UCSD-AML1 (cell line): ENCODE results near the gene ZC3H4.
A peak's percentile ranks its signal among the peaks of the same experiment; 100 is the strongest.

Source experiments
- DNase-seq: peaks from one replicate; lab custom pipeline; 2025; ENCODE audit not compliant: unreplicated experiment; lab: John Stamatoyannopoulos, UW

ZC3H4 gene

DNA sequence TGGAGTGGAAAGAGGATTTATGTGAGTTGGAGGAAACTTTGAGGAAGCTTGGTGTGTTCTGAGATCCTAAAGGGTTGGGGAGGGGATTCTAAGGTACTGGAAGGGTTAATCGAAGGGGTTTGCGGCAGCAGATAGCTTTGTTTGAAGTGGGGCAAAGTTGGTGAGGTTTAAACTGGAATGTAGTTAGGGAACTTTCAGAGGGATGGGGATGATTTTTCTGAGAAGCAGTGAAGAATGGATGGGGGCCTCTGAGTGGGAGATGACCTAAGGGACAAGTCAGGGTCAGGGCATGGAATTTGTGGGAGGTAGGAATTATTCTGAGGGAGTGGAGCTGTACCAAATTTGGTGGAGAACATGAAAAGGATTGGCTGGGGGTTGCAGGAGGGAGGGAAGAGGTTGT lies 21.0 kb upstream of the ZC3H4 start:
- DNase-seq, result no peak

DNA sequence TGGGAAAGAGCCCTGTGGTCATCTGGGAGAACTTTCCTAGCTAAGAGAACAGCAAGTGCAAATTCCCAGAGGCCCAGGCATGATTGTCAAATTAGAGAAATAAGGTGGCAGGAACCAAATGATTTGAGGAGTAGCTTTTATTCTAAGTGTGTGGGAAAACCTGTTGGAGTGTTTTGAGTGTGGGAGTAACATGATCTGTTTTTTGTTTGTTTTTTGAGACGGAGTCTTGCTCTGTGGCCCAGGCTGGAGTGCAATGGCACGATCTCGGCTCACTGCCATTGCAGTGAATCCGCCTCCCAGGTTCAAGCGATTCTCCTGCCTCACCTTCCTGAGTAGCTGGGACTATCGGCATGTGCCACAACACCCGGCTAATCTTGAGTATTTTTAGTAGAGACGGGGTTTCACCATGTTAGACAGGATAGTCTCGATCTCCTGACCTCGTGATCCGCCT lies 19.5 kb upstream of the ZC3H4 start:
- no peak for DNase-seq

DNA sequence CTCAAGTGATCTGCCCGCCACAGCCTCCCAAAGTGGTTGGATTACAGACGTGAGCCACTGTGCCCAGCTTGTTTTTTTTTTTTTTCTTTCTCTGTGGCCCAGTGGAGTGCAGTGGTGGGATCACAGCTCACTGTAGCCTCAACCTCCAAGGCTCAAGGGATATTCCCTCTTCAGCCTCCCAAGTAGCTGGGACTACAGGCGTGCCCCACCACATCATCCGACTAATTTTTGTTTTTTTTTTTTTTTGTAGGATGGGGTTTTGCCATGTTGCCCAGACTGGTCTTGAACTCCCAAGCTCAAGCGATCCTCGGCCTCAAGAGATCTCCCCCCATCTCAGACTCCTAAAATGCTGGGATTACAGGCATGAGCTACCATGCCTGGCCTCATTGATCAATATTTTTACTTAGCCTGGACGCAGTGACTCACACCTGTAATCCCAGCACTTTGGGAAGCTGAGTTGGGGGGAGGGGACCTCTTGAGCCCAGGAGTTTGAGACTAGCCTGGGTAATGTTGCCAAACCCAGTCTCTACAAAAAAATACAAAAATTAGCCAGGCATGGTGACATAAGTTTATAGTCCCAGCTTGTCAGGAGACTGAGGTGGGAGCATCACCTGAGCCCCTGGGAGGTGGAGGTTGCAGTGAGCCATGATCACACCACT lies 18.7 kb upstream of the ZC3H4 start:
- DNase-seq, result no peak

DNA sequence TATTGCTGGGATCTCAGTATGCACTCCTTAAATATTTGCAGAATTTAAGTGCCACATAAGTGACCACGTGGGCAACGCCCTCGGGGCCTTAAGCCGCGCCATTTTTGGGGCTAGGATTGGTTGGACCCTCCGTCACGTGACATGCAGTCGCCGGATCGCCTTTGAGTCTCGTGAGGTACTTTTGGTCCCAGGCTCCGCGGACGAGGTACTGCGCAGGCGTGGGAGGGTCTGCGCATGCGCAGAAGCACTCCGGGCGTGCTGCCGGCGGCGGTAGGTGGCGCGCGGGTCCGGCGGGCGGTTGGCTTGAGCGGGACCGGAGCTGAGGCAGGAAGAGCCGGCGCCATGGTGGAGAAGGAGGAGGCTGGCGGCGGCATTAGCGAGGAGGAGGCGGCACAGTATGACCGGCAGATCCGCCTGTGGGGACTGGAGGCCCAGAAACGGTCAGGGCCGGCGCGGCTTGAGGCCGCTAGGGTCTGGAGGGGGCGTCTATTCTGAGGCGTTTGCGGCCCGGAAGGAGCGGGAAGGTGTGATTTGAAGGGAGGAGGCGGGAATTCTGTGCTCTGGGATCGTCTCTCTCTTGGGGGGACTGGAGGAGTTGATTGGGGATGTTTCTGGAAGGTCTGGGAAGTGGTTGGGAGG lies 17.1 kb upstream of the ZC3H4 start, which contains the start of gene SAE1:
Gene SAE1, plus strand, starts transcription at position 247 of the 639 bp plus-strand sequence. Its CDS starts 96 bp downstream, at position 343.
- DNase-seq, result peak; percentile 98

DNA sequence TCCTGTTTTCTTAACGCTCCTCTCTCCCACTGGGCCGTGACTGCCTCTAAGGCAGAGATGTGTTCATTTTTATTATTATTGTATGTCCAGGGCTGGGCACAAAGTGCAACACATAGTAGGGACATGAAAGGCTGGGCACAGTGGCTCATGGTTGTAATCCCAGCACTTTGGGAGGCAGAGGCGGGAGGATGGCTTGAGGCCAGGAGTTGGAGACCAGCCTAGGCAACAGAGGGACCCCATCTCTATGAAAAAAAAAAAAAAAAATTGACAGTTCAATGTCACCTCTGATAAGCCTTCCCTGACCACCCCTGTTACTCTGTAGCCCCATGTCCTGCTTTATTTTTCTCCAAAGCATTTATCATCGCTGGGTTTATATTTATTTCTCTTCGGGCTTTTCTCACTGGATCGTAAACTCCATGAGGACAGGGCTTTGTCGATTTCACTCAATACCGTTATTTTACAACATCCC lies 16.6 kb upstream of the ZC3H4 start:
- DNase-seq, result no peak

DNA sequence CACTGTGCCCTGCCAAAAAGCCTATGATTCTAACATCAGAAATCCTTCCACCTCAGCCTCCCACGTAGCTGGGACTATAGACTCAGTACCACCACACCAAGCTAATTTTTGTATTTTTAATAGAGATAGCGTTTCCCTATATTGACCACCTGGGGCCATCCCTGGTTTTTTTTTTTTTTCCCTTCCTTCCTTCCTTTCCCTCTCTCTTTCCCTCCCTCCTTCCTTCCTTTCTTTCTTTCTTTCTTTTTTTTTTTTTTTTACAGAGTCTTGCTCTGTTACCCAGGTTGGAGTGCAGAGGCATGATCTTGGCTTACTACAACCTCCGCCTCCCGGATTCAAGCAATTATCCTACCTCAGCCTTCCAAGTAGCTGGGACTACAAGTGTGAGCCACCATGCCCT lies 16.0 kb upstream of the ZC3H4 start:
- no peak for DNase-seq

DNA sequence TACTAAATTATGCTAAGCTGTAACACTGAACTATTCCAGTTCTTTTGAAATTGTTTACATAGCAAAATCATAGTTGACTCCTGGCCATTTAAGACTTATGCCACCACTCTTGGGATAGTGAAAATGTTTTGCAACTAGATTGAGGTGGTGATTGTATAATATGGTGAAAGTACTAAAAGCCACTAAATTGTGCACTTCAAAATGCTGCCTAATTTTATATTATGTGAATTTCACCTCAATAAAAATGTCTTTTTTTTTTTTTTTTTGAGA lies 12.0 kb upstream of the ZC3H4 start:
- no peak for DNase-seq

DNA sequence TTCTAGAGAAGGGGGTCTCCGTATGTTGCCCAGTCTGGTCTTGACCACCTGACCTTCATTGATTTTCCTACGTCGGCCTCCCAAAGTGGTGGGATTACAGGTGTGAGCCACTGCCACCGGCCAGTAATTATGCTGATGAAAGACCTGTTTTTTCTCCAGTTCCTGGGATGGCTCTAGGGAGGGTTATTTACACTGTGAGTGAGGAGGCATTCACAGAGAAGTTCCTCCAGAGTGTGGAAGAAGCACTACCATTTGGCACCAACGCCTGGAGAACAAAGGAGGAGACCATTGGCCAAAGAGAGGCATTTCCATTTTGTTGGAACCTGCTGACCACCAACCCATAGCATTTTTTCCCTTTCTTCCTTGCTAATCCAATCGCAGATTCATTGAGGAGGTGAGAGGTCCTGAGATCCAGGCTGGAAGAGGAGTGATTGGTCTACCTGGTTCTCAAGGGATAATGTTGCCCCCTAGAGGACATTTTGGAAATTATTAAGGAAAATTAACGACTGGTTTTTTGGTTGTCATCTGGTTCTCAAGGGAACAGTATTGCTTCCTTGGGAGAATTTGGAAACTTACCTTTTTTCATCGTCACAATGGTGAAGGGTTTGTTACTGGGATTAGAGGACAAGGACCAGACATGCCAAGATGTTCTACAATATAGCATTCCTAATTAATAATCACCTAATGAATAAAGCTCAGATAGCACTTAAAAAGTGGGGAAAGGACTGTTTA lies 11.5 kb upstream of the ZC3H4 start:
- peak; percentile 14 for DNase-seq

DNA sequence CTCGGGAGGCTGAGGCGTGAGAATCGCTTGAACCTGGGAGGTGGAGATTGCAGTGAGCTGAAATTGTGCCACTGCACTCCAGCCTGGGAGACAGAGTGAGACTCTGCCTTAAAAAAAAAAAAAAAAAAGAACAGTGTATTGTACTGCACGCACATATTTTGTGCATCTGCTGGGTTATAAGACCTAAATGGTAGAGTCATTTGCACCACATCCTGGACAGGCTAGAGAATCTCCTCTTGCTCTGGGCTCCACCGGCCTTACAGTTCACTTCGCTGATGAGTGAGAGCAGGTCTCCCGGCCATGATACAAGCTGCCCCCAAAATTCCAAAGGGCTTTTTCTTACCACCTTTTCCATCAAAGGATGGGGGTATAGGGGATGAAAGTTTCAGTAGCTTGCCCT lies 9.8 kb upstream of the ZC3H4 start:
- no peak for DNase-seq

DNA sequence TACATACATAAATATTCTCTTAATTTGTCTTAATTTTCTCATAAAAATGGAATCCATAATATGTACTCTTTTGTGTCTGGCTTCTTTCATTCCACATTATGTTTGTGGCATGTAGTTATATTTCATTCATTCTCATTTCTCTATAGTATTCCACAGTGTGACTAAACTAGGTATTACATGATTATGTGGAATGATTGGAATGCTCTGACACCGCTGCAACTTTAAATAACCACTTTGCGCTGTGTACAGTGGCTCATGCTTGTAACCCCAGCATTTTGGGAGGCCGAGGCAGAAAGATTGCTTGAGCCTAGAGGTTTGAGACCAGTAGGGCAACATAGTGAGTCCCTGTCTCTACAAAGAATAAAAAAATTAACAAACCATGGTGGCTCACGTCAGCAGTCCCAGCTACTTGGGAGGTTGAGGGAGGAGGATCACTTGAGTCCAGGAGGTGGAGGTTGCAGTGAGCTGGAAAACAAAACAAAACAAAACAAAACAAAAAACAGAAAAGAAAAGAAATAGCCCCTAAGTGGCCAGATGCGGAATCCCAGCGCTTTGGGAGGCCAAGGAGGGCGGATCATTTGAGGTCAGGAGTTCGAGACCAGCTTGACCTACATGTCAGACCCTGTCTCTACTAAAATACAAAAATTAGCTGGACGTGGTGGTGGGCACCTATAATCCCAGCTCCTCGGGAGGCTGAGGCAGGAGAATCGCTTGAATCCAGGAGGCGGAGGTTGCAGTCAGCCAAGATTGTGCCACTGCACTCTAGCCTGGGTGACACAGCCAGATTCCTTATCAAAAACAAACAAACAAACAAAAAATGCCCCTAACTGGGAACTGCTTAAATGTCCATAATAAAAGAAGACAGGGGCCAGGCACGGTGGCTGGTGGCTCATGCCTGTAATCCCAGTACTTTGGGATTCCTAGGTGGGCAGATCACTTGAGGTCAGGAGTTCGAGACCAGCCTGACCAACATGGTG lies 9.1 kb upstream of the ZC3H4 start:
- no peak for DNase-seq

DNA sequence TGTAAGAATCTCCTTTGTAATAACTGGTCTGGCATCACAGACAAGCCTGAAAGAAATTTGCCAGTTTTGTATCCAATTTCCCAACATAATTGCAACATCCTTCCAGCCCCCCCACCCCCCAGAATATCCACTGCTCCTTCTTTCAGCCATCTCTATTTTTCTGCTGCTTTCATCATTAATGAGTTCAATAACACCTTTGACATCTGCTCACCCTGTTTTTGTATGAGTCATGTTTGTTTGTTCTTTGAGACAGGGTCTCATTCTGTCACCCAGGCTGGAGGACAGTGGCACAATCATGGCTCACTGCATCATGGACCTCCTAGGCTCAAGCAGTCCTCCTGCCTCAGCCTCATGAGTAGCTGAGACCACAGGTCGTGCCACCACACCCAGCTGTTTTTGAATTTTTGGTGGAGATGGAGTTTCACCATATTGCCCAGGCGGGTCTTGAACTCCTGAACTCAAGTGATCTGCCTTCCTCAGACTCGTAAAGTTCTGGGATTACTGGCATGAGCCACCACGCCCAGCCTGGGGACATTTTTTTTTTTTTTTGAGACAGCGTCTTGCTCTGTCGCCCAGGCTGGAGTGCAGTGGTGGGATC lies 7.0 kb upstream of the ZC3H4 start:
- no peak for DNase-seq

DNA sequence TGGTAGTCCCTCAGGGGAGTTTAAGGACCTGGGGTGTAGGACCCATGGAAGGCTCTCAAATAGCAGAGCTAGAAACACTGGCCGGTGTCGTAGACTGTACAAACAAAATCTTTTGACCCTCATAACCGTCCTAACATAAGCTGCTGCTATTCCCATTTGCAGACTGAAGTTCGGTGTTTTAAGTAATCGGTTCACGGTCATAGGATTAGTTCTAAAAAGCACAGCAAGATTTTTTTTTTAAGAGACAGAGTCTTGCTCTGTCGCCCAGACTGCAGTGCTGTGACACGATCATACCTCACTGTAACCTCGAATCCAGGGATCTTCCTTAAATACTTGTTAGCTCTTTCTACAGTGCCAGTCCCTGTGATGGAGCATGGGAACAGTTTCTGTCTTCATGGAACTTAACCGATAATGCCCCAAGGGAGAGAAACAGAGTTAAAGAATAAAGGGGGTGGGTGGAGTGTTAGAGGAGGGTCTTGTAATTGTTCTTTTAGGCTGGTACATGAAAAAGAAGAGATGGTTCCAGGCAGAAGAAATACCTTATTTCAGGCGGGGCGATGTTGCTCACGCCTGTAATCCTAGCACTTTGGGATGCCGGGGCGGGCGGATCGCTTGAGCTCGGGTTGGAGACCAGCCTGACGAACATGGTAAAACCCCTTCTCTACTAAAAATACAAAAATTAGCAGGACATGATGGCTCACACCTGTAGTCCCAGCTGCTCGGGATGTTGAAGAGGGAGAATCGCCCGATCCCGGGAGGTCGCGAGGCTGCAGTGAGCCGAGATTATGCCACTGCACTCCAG lies 475 bp upstream of the ZC3H4 start:
- no peak for DNase-seq

DNA sequence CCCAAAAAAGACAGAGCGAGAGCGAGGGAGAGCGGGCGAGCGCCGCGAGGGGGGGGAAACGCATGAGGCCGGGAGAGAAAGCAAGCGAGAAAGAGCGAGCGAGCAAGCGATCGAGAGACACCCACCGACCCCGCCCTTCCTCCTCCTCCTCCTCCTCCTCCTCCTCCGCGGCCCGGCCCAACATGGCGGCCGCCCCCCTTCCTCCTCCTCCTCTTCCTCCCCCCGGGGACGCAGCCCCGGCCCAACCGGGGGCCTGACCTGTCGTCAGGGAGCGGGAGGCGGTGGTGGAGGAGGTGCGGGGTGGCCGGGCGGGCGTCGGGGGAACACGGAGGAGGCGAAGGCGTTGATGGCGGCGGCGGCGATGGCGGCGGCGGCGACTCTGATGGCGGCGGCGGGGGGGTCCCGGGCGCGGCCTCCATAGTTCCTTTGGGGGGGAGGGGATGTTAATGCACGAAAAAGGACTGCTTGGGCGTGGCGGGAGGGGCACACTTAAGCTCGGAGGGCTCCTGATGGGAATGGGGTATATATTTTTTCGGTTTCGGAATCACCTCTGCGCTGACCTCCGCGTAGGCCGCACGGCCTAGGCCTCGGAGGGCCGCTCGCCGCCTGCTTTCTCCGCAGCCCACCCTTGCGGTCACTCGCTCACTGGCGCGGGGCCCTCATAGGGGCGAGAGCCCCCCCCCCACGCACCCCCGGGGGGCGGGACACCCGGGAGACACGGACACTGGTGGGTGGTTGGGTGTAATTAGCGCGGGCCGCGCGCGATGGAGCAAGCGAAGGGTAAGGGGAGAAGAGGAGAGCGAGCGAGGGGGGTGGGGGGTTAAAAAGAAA lies 1.2 kb downstream of the ZC3H4 start:
- peak; percentile 86 for DNase-seq

DNA sequence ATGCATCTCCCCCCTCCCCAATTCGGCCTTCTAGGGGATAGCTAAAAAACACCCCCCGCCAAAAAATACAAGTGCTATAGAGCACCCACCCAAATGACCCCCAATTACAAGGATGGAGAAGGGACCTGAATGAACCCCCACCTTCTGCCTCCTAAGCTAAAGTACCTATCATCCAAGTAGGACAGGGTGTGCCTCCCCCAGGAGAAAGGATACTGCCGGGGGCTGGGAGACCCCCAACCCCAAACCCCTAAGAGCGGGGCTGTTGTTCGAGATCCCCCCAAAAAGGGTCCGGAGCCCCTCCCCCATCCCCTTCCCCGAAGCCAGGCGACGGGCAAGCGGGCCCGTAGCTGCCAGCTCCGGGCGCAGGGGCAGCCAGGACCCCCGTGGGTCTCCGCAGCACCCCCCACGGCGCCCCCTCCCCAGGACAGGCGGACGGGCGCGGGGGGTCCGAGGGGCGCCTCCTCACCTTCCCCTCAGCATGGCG lies 1.9 kb downstream of the ZC3H4 start:
- no peak for DNase-seq

DNA sequence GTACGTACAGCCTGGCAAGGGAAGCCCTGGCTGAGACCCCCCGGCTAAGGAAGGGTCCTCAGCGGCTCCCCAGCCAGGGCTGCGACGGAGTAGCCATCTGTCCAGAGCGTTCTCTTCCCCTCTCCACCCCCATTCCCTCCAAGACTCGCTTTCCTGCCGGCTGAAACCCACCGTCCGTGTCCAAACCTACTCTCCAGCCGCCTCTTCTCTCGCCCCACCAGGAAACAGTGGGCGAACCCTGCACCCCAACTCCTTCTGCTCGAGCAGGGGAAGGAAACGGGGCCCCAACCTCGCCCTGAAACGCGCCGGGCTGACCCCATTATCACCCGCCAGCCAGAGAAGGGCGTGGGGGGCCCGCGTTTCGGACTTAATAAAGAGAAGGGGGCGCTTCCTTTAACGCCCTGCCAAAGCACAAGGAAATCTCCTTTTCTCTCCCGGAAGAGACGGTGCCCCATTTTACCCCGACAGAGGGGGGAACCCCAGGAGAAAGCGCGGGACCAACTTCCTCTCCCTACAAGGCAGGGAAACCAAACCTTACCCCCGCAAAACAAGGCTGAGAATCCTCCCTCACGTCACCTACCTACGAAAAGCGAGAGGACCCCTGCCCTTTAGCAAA lies 2.5 kb downstream of the ZC3H4 start:
- peak; percentile 49 for DNase-seq

DNA sequence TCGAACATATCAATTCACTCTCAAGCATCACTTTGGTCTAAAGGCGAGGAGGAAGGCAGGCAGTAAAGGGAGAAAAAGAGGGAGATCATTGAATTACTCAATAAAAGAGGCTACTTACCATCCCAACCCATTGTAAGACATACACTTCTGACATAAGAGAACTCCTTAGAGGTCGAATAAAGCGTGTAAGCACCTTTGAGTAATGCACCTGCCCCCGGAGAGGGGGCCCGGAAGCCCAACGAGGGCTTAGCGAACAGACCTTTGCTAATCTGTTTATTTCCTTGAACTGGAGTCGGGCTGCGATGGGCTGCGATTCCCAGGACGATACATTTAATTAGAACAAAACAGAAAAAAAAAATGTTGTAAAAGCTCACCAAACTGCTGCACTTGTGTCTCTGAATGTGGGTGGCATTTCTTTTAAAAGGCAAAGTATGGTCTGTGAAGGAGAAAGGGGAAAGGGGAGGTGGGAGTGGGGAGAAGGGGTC lies 3.0 kb downstream of the ZC3H4 start:
- DNase-seq, result peak; percentile 31

DNA sequence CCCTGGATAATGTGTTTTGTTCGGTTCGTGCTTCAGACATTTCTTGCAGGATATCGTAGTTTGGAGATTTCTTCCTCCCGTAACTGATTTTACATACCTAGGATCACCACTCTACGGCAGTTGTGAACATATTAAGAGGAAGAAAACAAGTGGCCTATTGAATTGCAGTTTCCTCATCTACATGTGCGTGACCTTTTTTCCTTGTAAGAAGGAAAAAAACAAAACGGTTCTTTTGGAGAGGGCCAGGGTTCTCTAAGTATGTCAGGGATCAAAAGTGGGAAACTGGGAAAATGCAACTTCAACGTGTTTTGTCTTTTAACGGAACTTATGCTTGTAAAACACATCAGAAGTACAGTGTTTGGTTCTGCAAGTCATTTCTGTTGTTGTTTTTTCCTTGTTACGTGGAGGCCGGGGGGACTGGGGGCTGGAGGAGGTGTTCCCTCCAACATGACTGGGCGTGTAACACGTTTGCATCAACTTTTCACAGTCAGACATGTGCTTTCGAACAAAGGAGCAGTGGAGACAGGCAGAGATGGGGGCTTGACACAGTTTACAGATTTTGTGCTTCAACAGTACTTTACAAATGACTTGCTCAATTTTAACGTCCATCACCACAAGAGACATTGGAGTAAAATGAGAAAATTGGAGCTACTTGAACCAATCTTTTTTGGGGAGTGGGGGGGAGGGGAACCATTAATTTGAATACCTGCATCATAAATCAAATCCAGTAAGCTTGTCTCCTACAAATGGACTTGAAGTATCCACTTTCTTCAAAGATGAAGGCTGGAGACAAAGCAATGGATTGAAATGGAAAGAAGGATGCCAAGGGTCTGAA lies 3.8 kb downstream of the ZC3H4 start:
- DNase-seq, result peak; percentile 47
